GM18502 (cell line): ENCODE measurements around the gene DOK7.

Experiments
- ATAC-seq: cut with Tn5 transposase; IDR thresholded peaks from one replicate; pipeline ENCODE4 v1.9.1; 2021; ENCODE audit warnings: mild to moderate bottlenecking; ENCODE audit not compliant: unreplicated experiment, poor library complexity

DOK7 gene

GRCh38 chr4:3516836-3517730 is 54.0 kb downstream of the DOK7 start:
- no peak for ATAC-seq

GRCh38 chr4:3517731-3518510 is 54.8 kb downstream of the DOK7 start:
- no peak for ATAC-seq

- no peak for ATAC-seq
Measured at GRCh38 chr4:3518511-3518880, 55.4 kb downstream of the DOK7 start.

- no peak for ATAC-seq
Measured at GRCh38 chr4:3518941-3519340, 55.8 kb downstream of the DOK7 start.

GRCh38 chr4:3519468-3520264 is 56.6 kb downstream of the DOK7 start:
- ATAC-seq = no peak

GRCh38 chr4:3520276-3520675 is 57.2 kb downstream of the DOK7 start:
- no peak for ATAC-seq

GRCh38 chr4:3520796-3521600 is 57.9 kb downstream of the DOK7 start:
- ATAC-seq = no peak

- no peak for ATAC-seq
Measured at GRCh38 chr4:3521621-3522325, 58.7 kb downstream of the DOK7 start.

GRCh38 chr4:3522326-3522640 is 59.2 kb downstream of the DOK7 start:
- ATAC-seq = no peak

GRCh38 chr4:3522651-3523050 is 59.5 kb downstream of the DOK7 start:
- no peak for ATAC-seq

GRCh38 chr4:3523146-3523627 is 60.1 kb downstream of the DOK7 start:
- no peak for ATAC-seq

- no peak for ATAC-seq
Measured at GRCh38 chr4:3523628-3524221, 60.6 kb downstream of the DOK7 start.

GRCh38 chr4:3524349-3524748 is 61.2 kb downstream of the DOK7 start:
- ATAC-seq = no peak

- ATAC-seq = no peak
Measured at GRCh38 chr4:3524920-3525319, 61.8 kb downstream of the DOK7 start.

GRCh38 chr4:3525532-3526430 is 62.7 kb downstream of the DOK7 start:
- no peak for ATAC-seq

GRCh38 chr4:3526456-3526855 is 63.4 kb downstream of the DOK7 start:
- no peak for ATAC-seq

- no peak for ATAC-seq
Measured at GRCh38 chr4:3527101-3527913, 64.2 kb downstream of the DOK7 start.
